HAP-1 (cell line): ENCODE results near the gene PSMC5.

Experiments used
- DNase-seq, 2 experiments: peaks; one replicate each; pipeline ENCODE4 v3.0.0-alpha.2; 2016 to 2020; ENCODE audit warnings: low spot score in 2 of 2
- H3K27me3 ChIP-seq: fragments of 250-450 bp; sonication (Bioruptor Pico); 2 replicates; pipeline ENCODE4 v1.5.1; 2020; ENCODE audit warnings: low read depth, mild to moderate bottlenecking, moderate library complexity
- H3K36me3 ChIP-seq: fragments of 250-450 bp; sonication (Bioruptor Pico); replicated peaks from 2 replicates; pipeline ENCODE4 v1.5.1; 2020; ENCODE audit warnings: mild to moderate bottlenecking
- H3K4me1 ChIP-seq: fragments of 250-450 bp; sonication (Bioruptor Pico); 2 replicates; pipeline ENCODE4 v1.5.1; 2020; ENCODE audit warnings: mild to moderate bottlenecking
- H3K4me3 ChIP-seq: fragments of 250-450 bp; sonication (Bioruptor Pico); 2 replicates; pipeline ENCODE4 v1.5.1; 2020; ENCODE audit warnings: mild to moderate bottlenecking, moderate library complexity
- H3K9me3 ChIP-seq: fragments of 250-450 bp; sonication (Bioruptor Pico); 2 replicates; pipeline ENCODE4 v1.5.1; 2020; ENCODE audit warnings: mild to moderate bottlenecking, moderate library complexity
- in situ Hi-C: fragments of 300-500 bp; cut with MboI; formaldehyde crosslinking; loops from 3 replicates; pipeline ENCODE4 v1.14.3; 2020; ENCODE audit warnings: low sequenced_read_pairs, inconsistent platforms, mixed read lengths

PSMC5 gene

GRCh38 chr17:63805591-63805990 lies 21.6 kb upstream of the PSMC5 start:
- H3K27me3 ChIP-seq = no peaks in the 10 kb centered on the region
- in situ Hi-C loops = loop anchor here (25.0 kb wide), 1 partner anchor 707 kb away; the partner anchor contains the start of genes CEP95 and DDX5
- H3K36me3 ChIP-seq = peaks cover 94% of the 10 kb centered on the region
- H3K9me3 ChIP-seq = no peaks in the 10 kb centered on the region
- H3K4me3 ChIP-seq = no peak overlapping the region
- DNase-seq = no peak
- no peaks in the 10 kb centered on the region for H3K4me1 ChIP-seq

GRCh38 chr17:63809970-63810369 lies 17.3 kb upstream of the PSMC5 start:
- H3K36me3 ChIP-seq = peaks cover 98% of the 10 kb centered on the region
- no peak for DNase-seq
- no peak overlapping the region for H3K4me3 ChIP-seq
- H3K4me1 ChIP-seq = no peaks in the 10 kb centered on the region
- in situ Hi-C loops = loop anchor here (25.0 kb wide), 1 partner anchor 702 kb away; the partner anchor contains the start of genes CEP95 and DDX5
- no peaks in the 10 kb centered on the region for H3K9me3 ChIP-seq
- no peaks in the 10 kb centered on the region for H3K27me3 ChIP-seq

- no peak for DNase-seq
- H3K36me3 ChIP-seq = peaks cover 97% of the 10 kb centered on the region
- in situ Hi-C loops = loop anchor here (25.0 kb wide), 1 partner anchor 696 kb away; the partner anchor contains the start of genes CEP95 and DDX5
- no peaks in the 10 kb centered on the region for H3K27me3 ChIP-seq
- H3K4me3 ChIP-seq = no peak overlapping the region
- no peaks in the 10 kb centered on the region for H3K4me1 ChIP-seq
- H3K9me3 ChIP-seq = no peaks in the 10 kb centered on the region
Observed at GRCh38 chr17:63816123-63816522, 11.1 kb upstream of the PSMC5 start.

GRCh38 chr17:63816669-63817068 lies 10.6 kb upstream of the PSMC5 start:
- in situ Hi-C loops = loop anchor here (25.0 kb wide), 1 partner anchor 696 kb away; the partner anchor contains the start of genes CEP95 and DDX5
- H3K4me3 ChIP-seq = no peak overlapping the region
- H3K27me3 ChIP-seq = no peaks in the 10 kb centered on the region
- H3K9me3 ChIP-seq = no peaks in the 10 kb centered on the region
- H3K36me3 ChIP-seq = peaks cover 97% of the 10 kb centered on the region
- no peak for DNase-seq
- no peaks in the 10 kb centered on the region for H3K4me1 ChIP-seq

- Histone ChIP-seq H3K36me3 (peaks cover 97% of the 10 kb centered on the region), H3K4me3 (no peak overlapping the region), H3K27me3 (no peaks in the 10 kb centered on the region), H3K9me3 (no peaks in the 10 kb centered on the region), H3K4me1 (no peaks in the 10 kb centered on the region)
- DNase-seq = no peak
- in situ Hi-C loops = loop anchor here (25.0 kb wide), 1 partner anchor 694 kb away; the partner anchor contains the start of genes CEP95 and DDX5
Observed at GRCh38 chr17:63817736-63818385, 9.4 kb upstream of the PSMC5 start.

- Histone ChIP-seq H3K36me3 (peaks cover 97% of the 10 kb centered on the region), H3K9me3 (no peaks in the 10 kb centered on the region), H3K4me3 (no peak overlapping the region), H3K27me3 (no peaks in the 10 kb centered on the region), H3K4me1 (no peaks in the 10 kb centered on the region)
- in situ Hi-C loops = loop anchor here (25.0 kb wide), 1 partner anchor 693 kb away; the partner anchor contains the start of genes CEP95 and DDX5
- no peak for DNase-seq
Observed at GRCh38 chr17:63819131-63819530, 8.1 kb upstream of the PSMC5 start.

GRCh38 chr17:63819585-63820537 lies 7.4 kb upstream of the PSMC5 start:
- no peak for DNase-seq
- in situ Hi-C loops = loop anchor here (25.0 kb wide), 1 partner anchor 692 kb away; the partner anchor contains the start of genes CEP95 and DDX5
- no peaks in the 10 kb centered on the region for H3K4me1 ChIP-seq
- H3K4me3 ChIP-seq = no peak overlapping the region
- no peaks in the 10 kb centered on the region for H3K9me3 ChIP-seq
- peaks cover 99% of the 10 kb centered on the region for H3K36me3 ChIP-seq
- H3K27me3 ChIP-seq = no peaks in the 10 kb centered on the region

GRCh38 chr17:63820963-63821561 lies 6.2 kb upstream of the PSMC5 start:
- DNase-seq = no peak
- in situ Hi-C loops = loop anchor here (25.0 kb wide), 1 partner anchor 691 kb away; the partner anchor contains the start of genes CEP95 and DDX5
- peaks cover 5% of the 10 kb centered on the region for H3K4me1 ChIP-seq

DNA sequence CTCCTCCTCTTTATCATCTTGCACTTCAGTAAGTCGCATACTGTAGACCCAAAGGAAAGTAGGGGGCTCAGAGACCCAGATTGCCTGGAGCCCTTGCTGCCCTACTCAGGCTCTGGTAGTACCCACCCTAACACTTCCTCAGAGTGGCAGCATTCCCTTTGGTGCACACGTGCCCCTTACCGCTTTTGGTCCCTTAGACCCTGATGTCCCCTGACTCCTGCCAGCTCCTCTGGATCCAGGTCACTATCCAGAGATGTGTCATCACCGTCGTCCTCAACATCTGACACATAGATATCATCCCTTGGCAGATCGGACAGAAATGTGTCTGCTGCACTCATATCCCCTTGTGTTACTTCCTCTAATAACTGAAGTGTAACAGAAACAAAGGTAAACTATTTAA lies 5.4 kb upstream of the PSMC5 start:
- Histone ChIP-seq H3K4me1 (peaks cover 6% of the 10 kb centered on the region), H3K36me3 (peaks cover 94% of the 10 kb centered on the region), H3K27me3 (no peaks in the 10 kb centered on the region), H3K9me3 (no peaks in the 10 kb centered on the region), H3K4me3 (no peak overlapping the region)
- no peak for DNase-seq
- in situ Hi-C loops = loop anchor here (25.0 kb wide), 1 partner anchor 690 kb away; the partner anchor contains the start of genes CEP95 and DDX5

More at GRCh38 chr17:63820963-63821561, 6.2 kb upstream of the PSMC5 start:
- peaks cover 98% of the 10 kb centered on the region for H3K36me3 ChIP-seq
- no peak overlapping the region for H3K4me3 ChIP-seq
- H3K9me3 ChIP-seq = no peaks in the 10 kb centered on the region
- H3K27me3 ChIP-seq = no peaks in the 10 kb centered on the region

DNA sequence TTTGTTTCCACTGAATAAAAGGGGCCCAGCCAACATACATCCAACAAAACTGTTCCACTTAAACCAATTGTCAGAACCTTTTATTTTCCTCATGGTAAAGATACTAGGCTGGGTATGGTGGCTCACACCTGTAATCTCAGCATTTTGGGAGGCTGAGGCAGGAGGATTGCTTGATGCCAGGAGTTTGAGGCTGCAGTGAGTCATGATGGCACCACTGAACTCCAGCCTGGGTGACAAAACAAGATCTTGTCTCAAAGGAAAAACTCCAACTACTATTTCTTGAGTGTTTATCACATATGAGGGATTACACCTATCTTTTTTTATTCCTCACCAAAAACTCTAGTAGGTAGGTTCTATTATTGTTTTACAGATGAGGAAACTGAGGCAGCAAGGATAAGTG lies 4.7 kb upstream of the PSMC5 start:
- H3K36me3 ChIP-seq = peaks cover 87% of the 10 kb centered on the region
- no peaks in the 10 kb centered on the region for H3K27me3 ChIP-seq
- in situ Hi-C loops = loop anchor here (25.0 kb wide), 1 partner anchor 690 kb away; the partner anchor contains the start of genes CEP95 and DDX5
- no peak for DNase-seq
- H3K4me1 ChIP-seq = peaks cover 6% of the 10 kb centered on the region
- no peaks in the 10 kb centered on the region for H3K9me3 ChIP-seq
- no peak overlapping the region for H3K4me3 ChIP-seq

DNA sequence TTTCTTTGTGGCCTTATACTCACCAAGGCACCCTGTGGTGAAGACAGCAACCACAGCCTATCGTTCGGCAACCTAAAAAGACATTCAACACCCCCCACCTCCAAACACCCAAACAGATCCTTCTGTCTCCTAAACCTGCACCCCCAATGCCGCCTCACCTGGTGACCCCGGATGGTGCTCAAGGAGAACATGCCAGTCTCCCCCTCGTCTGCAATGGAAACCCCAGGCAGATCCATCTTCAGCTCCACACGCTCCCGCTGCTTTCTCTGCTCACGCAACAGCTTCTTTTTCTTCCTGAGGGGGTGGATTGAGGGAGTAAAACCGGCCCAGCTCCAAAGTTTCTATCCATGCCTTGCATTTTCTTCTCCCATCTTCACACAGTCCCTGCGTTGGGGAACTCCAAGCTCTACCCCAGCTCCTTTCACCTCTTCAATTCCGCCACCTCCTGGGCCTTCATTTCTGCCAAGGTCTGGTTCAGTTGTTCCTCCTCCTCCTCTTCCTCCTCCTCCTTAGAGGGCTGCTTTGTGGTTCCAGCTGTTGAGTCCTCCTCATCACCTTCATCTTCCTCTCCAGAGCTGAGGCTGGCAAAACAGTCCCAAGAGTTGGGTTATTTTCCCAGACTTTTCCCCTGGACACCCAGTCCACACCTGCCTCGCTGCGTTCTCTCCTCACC lies 3.4 kb upstream of the PSMC5 start:
- Histone ChIP-seq H3K27me3 (no peaks in the 10 kb centered on the region), H3K4me1 (peaks cover 6% of the 10 kb centered on the region), H3K36me3 (peaks cover 78% of the 10 kb centered on the region), H3K4me3 (no peak overlapping the region), H3K9me3 (no peaks in the 10 kb centered on the region)
- in situ Hi-C loops = loop anchor here (25.0 kb wide), 1 partner anchor 689 kb away; the partner anchor contains the start of genes CEP95 and DDX5
- no peak for DNase-seq

DNA sequence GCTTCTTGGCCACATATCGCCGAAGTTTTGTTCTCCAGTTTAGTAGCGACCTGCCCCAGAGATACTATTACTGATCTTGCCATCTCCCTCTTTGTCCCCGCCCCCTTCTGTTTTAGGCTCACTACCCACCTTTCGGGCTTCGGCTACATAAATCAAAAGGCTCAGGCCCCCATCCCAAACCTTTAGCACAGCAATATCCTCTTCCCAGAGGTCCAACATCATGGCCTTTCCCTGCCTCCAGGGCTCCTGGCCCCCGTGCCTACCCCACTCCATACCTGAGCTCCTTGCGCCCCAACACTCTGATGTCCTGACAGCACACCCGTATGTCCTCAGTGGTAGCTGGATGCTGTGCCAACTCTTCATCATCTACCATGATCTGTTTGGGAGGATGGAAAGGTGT lies 2.9 kb upstream of the PSMC5 start:
- DNase-seq = no peak
- no peaks in the 10 kb centered on the region for H3K27me3 ChIP-seq
- in situ Hi-C loops = loop anchor here (25.0 kb wide), 1 partner anchor 688 kb away; the partner anchor contains the start of genes CEP95 and DDX5
- no peaks in the 10 kb centered on the region for H3K9me3 ChIP-seq
- H3K4me3 ChIP-seq = no peak overlapping the region
- peaks cover 78% of the 10 kb centered on the region for H3K36me3 ChIP-seq
- H3K4me1 ChIP-seq = peaks cover 6% of the 10 kb centered on the region
